ENCODE measurements around the gene SARS1. TPM values are rescaled to one million over a fixed set of nuclear protein-coding genes. Genes with fewer than 3 reads are reported as not detected.

Gene SARS1
- total and polyA plus RNA-seq, 2 of the 8 experiments (the other 6 are each of a cell fraction or from before 2014, with no cell fraction given), result 83.1 to 146 TPM

DNA sequence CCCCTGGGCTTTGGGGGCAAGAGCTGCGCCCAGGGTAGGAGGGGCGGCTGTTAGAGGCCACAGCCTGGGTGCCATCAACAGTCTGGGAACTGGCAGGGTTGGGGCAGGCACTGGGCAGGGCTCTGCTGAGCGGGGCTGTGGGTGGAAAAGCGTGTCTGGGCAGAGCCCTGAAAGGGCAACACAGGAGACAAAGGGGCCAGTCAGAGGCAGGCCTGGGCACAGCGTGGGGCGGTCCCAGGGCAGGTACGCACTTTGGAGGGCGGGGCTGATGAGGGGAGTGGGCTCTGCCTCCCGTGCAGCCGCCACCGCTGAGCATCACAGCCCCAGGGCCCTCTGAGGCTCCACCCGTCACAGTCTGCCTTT is 49.5 kb downstream of the SARS1 start:
- no peaks in the 10 kb centered on the region for H3K23me2 ChIP-seq (ENCODE audit: low read depth, low read length)
- H3K14ac ChIP-seq (ENCODE audit: insufficient read length), result no peak overlapping the region
- H3K79me1 ChIP-seq (ENCODE audit: low read depth, low read length), result no peaks in the 10 kb centered on the region
- H2BK15ac ChIP-seq (ENCODE audit: low read length), result peak overlapping the region; percentile 73; the same call in 1 of the 2 replicates
- no peak overlapping the region for H3K9ac ChIP-seq (replicated peaks in 1 of 4; ENCODE audit: extremely low read depth in 1 of 4, low read depth in 3 of 4, low read length in 3 of 4)
- H2AK5ac ChIP-seq (ENCODE audit: low read depth, low read length), result no peak overlapping the region
- WGBS, 2 experiments (ENCODE audit: extremely low coverage in 1 of 2, insufficient coverage in 1 of 2, insufficient read length in 1 of 2, insufficient replicate concordance in 2 of 2, low coverage in 1 of 2, low lambda C conversion rate in 2 of 2, missing lambda C conversion rate in 1 of 2), result 78% methylated on average over 12 of the region's 12 CpGs; no CpG with 5 or more reads in 1 of the 2 experiments
- CTCF ChIA-PET (ENCODE audit: partially characterized antibody), result interaction anchor here (0.6 to 8.5 kb wide), 28 partner anchors 9 to 269 kb away, joined by 3 to 95 read pairs (median 5); partner anchors contain the start of genes MYBPHL, SORT1 and TMEM167B
- H3K18ac ChIP-seq (ENCODE audit: extremely low read depth, low read length), result 0 out of 2 replicates have a peak overlapping the region, but pooled peaks have one; percentile 42
- no peak overlapping the region for H3K56ac ChIP-seq (replicated peaks; ENCODE audit: insufficient read length, low read depth, low read length)
- DNase-seq (ENCODE audit: low read depth in 1 of 2, low spot score in 2 of 2), result no peak
- FAIRE-seq, result no peak
- peak overlapping the region; percentile 21; the same call in 1 of the 2 replicates for H2BK12ac ChIP-seq (ENCODE audit: low read depth, low read length)
- H2BK120ac ChIP-seq (replicated peaks; ENCODE audit: low read depth, low read length), result no peak overlapping the region
- no peak overlapping the region for H3K4ac ChIP-seq (replicated peaks; ENCODE audit: insufficient read length, low read depth, low read length)
- H4K91ac ChIP-seq (replicated peaks; ENCODE audit: insufficient read length, low read length), result peak overlapping the region; percentile 42
- H3K79me2 ChIP-seq (ENCODE audit: control insufficient read depth in 1 of 2, insufficient read depth in 2 of 2, low read length in 2 of 2), result no peaks in the 10 kb centered on the region
- H3K27ac ChIP-seq (ENCODE audit: low read depth, low read length), result no peak overlapping the region
- no peak overlapping the region for H3K4me2 ChIP-seq (ENCODE audit: insufficient read depth in 1 of 2, low read depth in 2 of 2, low read length in 2 of 2)
- no peaks in the 10 kb centered on the region for H3K9me3 ChIP-seq (ENCODE audit: insufficient read depth in 2 of 2, low read depth in 1 of 2, low read length in 1 of 2)
- H2AFZ ChIP-seq (ENCODE audit: low read length), result no peak overlapping the region
- H2BK20ac ChIP-seq (ENCODE audit: low read length), result no peak overlapping the region
- H3K4me3 ChIP-seq (ENCODE audit: extremely low read depth in 1 of 4, insufficient read depth in 2 of 4, low read depth in 3 of 4, low read length in 4 of 4), result no peak overlapping the region; a peak in 1 of 8 replicates
- H2BK5ac ChIP-seq (ENCODE audit: low read depth, low read length), result peak overlapping the region; percentile 18; the same call in 1 of the 2 replicates
- no peak overlapping the region for H4K5ac ChIP-seq (ENCODE audit: insufficient read length, low read depth, low read length)
- H4K20me1 ChIP-seq (replicated peaks in 1 of 2; ENCODE audit: control insufficient read depth in 1 of 2, insufficient read depth in 2 of 2, low read length in 2 of 2), result peaks cover 0 to 7% of the 10 kb centered on the region in 2 experiments
- peaks cover 0 to 11% (median 3%) of the 10 kb centered on the region in 4 experiments; a peak in 4 of 7 replicates for H3K4me1 ChIP-seq (replicated peaks in 1 of 4; ENCODE audit: control insufficient read depth in 3 of 4, insufficient read depth in 4 of 4, low read length in 3 of 4)
- H3K27me3 ChIP-seq (replicated peaks in 1 of 4; ENCODE audit: control insufficient read depth in 3 of 4, extremely low read depth in 1 of 4, insufficient read depth in 3 of 4, low read length in 3 of 4), result no peaks in the 10 kb centered on the region
- H3K36me3 ChIP-seq (ENCODE audit: control insufficient read depth in 2 of 4, insufficient read depth in 4 of 4, low read length in 3 of 4), result peaks cover 11 to 25% (median 16%) of the 10 kb centered on the region in 4 experiments; a peak in 6 of 8 replicates
- POLR2A ChIA-PET (ENCODE audit: partially characterized antibody), result interaction anchor here (0.7 to 2.2 kb wide), 4 partner anchors 16 to 164 kb away, joined by 3 to 6 read pairs (median 4); partner anchors contain the start of gene SORT1
- H4K8ac ChIP-seq (ENCODE audit: extremely low read depth, insufficient read depth, low read length), result peak overlapping the region; percentile 78; the same call in 1 of the 2 replicates
- no peak overlapping the region for H3K23ac ChIP-seq (ENCODE audit: insufficient read length)
- TF ChIP-seq, protein P1, sequence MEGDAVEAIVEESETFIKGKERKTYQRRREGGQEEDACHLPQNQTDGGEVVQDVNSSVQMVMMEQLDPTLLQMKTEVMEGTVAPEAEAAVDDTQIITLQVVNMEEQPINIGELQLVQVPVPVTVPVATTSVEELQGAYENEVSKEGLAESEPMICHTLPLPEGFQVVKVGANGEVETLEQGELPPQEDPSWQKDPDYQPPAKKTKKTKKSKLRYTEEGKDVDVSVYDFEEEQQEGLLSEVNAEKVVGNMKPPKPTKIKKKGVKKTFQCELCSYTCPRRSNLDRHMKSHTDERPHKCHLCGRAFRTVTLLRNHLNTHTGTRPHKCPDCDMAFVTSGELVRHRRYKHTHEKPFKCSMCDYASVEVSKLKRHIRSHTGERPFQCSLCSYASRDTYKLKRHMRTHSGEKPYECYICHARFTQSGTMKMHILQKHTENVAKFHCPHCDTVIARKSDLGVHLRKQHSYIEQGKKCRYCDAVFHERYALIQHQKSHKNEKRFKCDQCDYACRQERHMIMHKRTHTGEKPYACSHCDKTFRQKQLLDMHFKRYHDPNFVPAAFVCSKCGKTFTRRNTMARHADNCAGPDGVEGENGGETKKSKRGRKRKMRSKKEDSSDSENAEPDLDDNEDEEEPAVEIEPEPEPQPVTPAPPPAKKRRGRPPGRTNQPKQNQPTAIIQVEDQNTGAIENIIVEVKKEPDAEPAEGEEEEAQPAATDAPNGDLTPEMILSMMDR (IDR thresholded peaks at IDR 0.05; ENCODE audit: control extremely low read depth in 1 of 3, insufficient read depth in 1 of 3, low read depth in 1 of 3, low read length in 3 of 3), result no peak
- TF ChIP-seq GABPA (IDR thresholded peaks at IDR 0.05; ENCODE audit: borderline replicate concordance, insufficient read depth, low read length) (no peak), KDM5A (IDR thresholded peaks at IDR 0.05; ENCODE audit: low read length) (no peak), POU5F1 (IDR thresholded peaks at IDR 0.05; ENCODE audit: low read depth, low read length) (no peak), SP2 (IDR thresholded peaks at IDR 0.05; ENCODE audit: low read length) (no peak), RNF2 (IDR thresholded peaks at IDR 0.05; ENCODE audit: borderline replicate concordance, low read depth, low read length, missing control alignments, poor library complexity, severe bottlenecking) (no peak), TAF1 (IDR thresholded peaks at IDR 0.05; ENCODE audit: low read depth, low read length) (no peak), BRCA1 (IDR thresholded peaks at IDR 0.05; ENCODE audit: low read depth, low read length) (no peak), EP300 (IDR thresholded peaks at IDR 0.05; ENCODE audit: borderline replicate concordance in 1 of 2, low read depth in 2 of 2, low read length in 2 of 2) (no peak), BACH1 (IDR thresholded peaks at IDR 0.05; ENCODE audit: low read length) (no peak), JUND (IDR thresholded peaks at IDR 0.05; ENCODE audit: low read length) (no peak)
